ENCODE results near the gene C1orf122. TPM values are rescaled to one million over a fixed set of nuclear protein-coding genes. Genes with fewer than 3 reads are reported as not detected.

The C1orf122 gene
- total RNA-seq, 1 donor from 2014 or later, result 21.9 TPM

GRCh38 chr1:37797750-37798345 is 9.7 kb upstream of the C1orf122 start:
- intact Hi-C loops (cut with micrococcal nuclease), result no loop called here

GRCh38 chr1:37802439-37802838 is 5.2 kb upstream of the C1orf122 start:
- intact Hi-C loops (cut with micrococcal nuclease), result no loop called here

GRCh38 chr1:37807220-37807554 is 403 bp upstream of the C1orf122 start:
- intact Hi-C loops (cut with micrococcal nuclease), result loop anchor here (1.0 to 5.0 kb wide), 5 partner anchors 52 to 1420 kb away; partner anchors contain the start of genes CDCA8, MTF1, SF3A3 and SNIP1

GRCh38 chr1:37808369-37809319 is 1.1 kb downstream of the C1orf122 start:
- intact Hi-C loops (cut with micrococcal nuclease), result loop anchor here (1.0 to 5.0 kb wide), 4 partner anchors 14 to 1421 kb away; partner anchors contain the start of genes RRAGC, STK40 and UTP11

- intact Hi-C loops (cut with micrococcal nuclease), result loop anchor here (2.0 to 5.0 kb wide), 6 partner anchors 15 to 1423 kb away; partner anchors contain the start of genes GNL2, STK40 and UTP11
Observed at GRCh38 chr1:37809942-37810341, 2.4 kb downstream of the C1orf122 start.

GRCh38 chr1:37811027-37811655 is 3.6 kb downstream of the C1orf122 start:
- intact Hi-C loops (cut with micrococcal nuclease), result loop anchor here (1.0 to 2.0 kb wide), 8 partner anchors 40 to 332 kb away; partner anchors contain the start of genes GNL2, INPP5B and SF3A3

GRCh38 chr1:37813529-37814145 is 6.0 kb downstream of the C1orf122 start:
- intact Hi-C loops (cut with micrococcal nuclease), result no loop called here

- intact Hi-C loops (cut with micrococcal nuclease), result no loop called here
Observed at GRCh38 chr1:37814252-37814651, 6.7 kb downstream of the C1orf122 start.

- intact Hi-C loops (cut with micrococcal nuclease), result no loop called here
Observed at GRCh38 chr1:37817481-37817880, 9.9 kb downstream of the C1orf122 start.

- intact Hi-C loops (cut with micrococcal nuclease), result no loop called here
Observed at GRCh38 chr1:37821481-37821880, 13.9 kb downstream of the C1orf122 start.

GRCh38 chr1:37822906-37823815 is 15.6 kb downstream of the C1orf122 start:
- intact Hi-C loops (cut with micrococcal nuclease), result no loop called here

GRCh38 chr1:37824001-37824400 is 16.4 kb downstream of the C1orf122 start:
- intact Hi-C loops (cut with micrococcal nuclease), result no loop called here

GRCh38 chr1:37825506-37825905 is 17.9 kb downstream of the C1orf122 start:
- intact Hi-C loops (cut with micrococcal nuclease), result no loop called here

GRCh38 chr1:37828410-37829074 is 21.0 kb downstream of the C1orf122 start:
- intact Hi-C loops (cut with micrococcal nuclease), result no loop called here

GRCh38 chr1:37831109-37831508 is 23.5 kb downstream of the C1orf122 start:
- intact Hi-C loops (cut with micrococcal nuclease), result no loop called here

GRCh38 chr1:37831809-37832208 is 24.2 kb downstream of the C1orf122 start:
- intact Hi-C loops (cut with micrococcal nuclease), result no loop called here

- intact Hi-C loops (cut with micrococcal nuclease), result no loop called here
Observed at GRCh38 chr1:37836788-37837187, 29.2 kb downstream of the C1orf122 start.

- intact Hi-C loops (cut with micrococcal nuclease), result no loop called here
Observed at GRCh38 chr1:37839676-37840075, 32.1 kb downstream of the C1orf122 start.

- intact Hi-C loops (cut with micrococcal nuclease), result no loop called here
Observed at GRCh38 chr1:37840711-37841110, 33.1 kb downstream of the C1orf122 start.

- intact Hi-C loops (cut with micrococcal nuclease), result no loop called here
Observed at GRCh38 chr1:37841652-37842051, 34.1 kb downstream of the C1orf122 start.

Measured in T-helper 1 cell treated with Interleukin-12 subunit alpha and Interleukin-12 subunit beta and Interleukin-4 antibody, amounts not matched to agents 30 ng/mL and 1 ng/mL, for 36 hours (primary cell).